GM21390 (cell line): Measurements from ENCODE around the gene MTA3.
"Not testable (repeated sequence)": the region's sequence is repeated elsewhere in the genome, so short reads cannot be mapped to it uniquely, and the experiment has no call there.

Experiments
- ATAC-seq: cut with Tn5 transposase; IDR thresholded peaks from one replicate; pipeline ENCODE4 v1.9.1; 2021; ENCODE audit not compliant: unreplicated experiment

The MTA3 gene

DNA sequence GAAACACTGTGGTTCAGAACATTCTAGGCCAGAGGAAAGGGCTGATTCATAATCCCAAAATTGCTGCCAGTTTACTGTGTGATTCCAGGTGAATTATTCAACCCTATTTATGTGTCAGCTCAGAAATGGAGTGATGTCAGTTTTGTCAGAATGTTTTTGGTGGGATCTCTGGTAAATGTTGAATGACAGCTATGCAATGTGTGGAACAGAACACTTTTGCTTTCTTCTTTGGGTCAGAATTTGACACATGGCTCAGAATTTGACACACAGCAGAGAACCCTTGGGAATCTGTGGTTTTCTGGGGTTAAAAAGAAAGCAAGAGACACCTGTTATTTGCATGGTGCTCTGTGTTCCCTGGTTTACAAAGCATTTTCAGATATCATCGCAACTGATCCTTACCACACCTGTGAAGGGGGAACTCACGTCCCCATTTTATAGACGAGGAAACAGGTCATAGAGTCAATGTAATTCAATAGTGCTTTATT, 1.6 kb upstream of the MTA3 start:
- peak; percentile 53 for ATAC-seq

DNA sequence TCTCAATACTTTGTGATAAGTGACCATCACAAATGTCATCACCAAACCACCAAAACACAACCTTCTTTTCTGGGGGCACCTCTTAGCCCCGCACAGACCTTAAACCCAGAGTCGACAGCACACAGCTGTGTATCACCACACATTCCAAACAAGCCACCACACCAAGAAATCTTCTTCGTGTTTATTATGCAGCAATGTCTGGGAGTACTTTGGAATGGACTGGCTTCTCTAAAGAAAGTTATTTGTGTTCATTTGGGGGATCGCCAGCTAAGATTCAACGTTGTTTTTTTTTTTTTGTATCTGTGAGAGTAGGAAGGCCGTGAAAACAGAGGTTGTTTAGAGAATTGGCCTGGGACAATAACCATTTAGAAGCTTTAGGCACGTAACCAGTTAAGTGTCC, 1.1 kb upstream of the MTA3 start:
- no peak for ATAC-seq

DNA sequence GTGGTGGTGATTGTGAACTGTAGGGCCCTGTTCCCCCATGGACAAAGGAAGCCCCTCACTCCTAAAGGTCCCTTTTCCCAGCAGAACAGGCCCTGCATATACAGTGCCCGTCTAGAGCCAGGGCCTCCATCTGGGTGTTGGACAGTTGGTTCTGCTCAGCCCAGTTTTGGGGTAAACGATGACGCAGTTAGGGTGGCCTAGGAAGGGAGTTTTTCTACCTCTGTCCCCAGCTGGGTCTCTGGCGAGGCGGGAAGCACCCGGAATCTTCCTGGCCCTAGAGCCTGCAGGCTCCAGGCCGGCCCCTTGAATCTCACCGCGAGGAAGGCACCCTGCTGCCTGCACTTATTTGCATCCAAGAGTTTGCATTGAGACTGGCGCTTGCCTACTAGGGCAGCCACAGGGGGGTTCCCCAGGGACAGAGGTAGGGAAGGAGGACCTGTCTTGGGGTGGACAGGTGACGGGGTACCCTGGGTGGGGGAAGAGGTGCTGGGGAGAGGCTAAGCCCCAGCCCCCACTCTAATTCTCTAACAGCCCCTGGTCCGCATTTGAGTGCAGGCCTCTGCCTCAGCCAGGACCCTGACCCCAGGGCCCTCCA, 529 bp upstream of the MTA3 start:
- ATAC-seq = peak; percentile 72

DNA sequence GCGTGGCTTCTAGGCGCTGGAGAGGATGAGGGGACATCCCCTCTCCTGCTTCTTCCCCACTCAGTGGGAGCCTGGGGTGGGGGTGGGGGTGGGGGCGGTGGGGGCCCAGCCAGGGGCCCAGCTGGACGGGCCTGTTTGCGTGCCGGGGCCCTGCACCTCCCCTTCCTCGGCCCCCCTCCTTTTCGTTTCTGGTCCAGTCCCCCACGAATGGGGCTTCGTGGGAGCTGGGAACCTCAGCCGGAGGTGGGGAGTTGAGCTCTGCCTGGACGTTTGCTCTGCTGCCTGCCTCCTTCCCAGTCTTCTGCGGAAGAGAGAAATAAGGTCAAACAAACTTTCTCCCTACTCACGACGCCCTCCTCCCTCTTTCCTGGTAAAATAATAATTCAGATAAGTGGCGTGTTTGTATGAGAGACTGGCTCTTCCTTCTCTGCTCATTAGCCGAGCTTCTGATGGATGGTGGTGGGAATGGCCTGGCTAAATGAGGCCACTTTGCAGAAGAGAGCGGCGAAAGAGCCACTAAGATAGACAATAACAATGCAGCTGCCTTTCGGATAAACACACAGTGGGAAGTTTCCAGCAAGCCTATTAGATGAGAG, 782 bp downstream of the MTA3 start:
- ATAC-seq = no peak

DNA sequence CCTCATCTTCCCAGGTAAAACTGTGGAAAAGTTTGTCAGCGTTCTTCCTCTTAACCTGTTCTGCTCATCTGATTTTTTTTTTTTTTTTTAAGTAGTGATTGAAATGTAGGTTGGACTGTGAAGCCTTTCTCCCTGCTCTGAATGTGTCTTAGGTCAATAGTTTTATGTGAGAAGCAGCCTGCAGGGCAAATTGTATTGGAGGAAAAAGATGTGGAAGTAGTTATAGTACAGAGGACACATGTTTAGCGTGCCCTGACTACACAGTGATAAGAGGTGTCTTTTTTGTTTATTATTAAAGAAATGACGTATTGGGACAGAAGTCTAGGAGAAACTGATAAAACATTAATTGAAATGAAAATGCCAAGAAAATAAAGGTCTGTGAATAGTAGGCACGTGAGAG, 1.5 kb downstream of the MTA3 start:
- ATAC-seq = no peak

DNA sequence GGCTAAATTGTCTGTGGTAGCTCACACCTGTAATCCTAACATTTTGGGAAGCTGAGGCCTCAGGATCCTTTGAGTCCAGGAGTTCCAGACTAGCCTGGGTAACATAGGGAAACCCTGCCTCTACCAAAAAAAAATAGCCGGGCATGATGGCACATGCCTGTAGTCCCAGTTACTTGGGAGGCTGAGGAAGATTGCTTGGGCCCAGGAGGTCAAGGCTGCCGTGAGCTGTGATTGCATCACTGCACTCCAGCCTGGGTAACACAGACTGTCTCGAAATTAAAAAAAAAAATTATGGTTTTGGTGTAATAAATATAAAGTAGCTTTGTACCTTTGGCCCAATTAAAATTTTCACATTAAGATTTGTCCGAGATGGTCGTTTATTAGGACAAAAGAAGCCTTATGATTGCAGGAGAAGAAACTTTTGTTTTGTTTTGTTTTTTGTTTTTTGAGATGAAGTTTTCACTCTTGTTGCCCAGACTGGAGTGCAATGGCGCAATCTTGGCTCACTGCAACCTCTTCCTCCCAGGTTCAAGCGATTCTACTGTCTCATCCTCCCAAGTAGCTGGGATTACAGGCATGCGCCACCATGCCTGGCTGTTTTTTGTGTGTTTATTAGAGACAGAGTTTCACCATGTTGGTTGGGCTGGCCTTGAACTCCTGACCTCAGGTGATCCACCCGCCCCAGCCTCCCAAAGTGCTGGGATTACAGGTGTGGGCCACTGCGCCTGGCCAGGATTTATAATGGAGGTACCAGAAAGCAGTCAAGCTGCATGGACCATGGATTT, 4.1 kb downstream of the MTA3 start:
- no peak for ATAC-seq

DNA sequence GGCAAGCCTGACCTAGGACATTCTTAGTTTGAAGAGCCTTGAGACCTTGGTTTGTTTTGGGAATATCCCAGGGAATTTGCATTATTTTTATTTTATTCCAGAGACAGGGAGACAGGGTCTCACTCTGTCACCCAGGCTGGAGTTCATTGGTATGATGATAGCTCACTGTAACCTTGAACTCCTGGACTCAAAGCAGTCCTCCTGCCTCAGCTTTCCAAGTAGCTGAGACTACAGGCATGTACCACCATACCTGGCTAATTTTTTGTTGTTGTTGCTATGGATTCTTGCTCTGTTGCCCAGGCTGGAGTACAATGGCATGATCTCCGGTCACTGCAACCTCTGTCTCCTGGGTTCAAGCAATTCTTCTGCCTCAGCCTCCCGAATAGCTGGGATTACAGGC, 4.8 kb downstream of the MTA3 start:
- ATAC-seq = no peak

DNA sequence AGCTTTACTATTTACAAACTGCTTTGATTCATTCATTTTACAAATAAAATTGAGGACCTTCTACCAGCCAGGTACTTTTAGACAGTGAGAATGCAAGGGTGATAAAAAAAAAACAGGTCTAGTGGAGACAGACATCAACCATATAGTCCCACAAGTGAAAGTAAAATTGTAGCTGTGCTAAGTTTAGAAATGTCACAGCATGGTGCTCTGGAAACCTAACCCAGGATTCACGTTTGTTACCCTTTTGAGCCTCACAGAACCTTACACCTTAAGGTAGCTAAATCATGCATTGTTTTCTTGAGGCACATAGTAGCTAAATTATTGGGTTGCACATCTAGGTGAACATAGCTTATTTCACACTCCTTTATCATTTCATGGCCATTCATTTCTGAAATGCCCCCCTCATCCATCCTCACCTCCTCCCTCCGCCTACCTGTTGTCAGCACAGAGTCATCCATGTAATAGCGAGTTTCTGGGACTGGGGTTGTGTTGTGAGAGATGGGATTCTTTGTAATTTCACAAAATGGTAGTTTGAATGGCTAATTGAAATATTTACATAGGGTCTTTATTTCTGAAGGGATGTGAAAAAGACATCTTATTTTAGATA, 7.1 kb downstream of the MTA3 start:
- ATAC-seq = no peak

DNA sequence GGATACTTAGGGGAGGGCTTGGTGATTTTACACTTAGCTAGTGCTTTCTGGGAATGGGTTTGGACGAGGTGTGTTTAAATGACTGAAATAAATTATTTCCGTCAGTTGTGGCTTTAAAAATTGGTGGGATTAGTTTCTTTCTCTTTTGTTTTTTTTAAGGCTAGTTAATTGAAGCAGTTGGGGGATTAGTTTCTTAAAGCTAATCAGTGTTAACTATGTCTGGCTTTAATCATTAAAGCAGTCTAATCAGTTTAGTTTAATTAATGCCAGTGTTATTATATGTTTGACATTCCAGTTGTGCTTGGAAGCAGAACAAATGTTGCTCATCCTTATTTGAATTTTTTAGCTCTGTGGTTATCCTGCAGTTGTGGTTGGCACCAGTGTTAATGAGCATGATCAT, 10.2 kb downstream of the MTA3 start:
- ATAC-seq = no peak

DNA sequence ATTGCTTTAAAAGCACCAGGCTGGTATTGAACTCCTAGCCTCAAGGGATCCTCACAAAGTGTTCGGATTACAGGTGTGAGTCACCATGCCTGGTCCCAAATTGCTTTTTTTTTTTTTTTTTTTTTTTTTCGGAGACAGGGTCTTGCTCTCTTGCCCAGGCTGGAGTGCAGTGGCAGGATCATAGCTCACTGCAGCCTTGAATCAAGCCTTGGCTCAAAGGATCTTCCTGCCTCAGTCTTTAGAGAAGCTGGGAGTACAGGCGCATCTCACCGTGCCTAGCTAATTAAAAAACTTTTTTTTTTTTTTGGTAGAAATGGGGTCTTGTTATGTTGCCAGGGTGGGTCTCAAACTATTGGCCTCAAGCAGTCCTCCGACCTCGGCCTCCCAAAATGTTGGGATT, 12.8 kb downstream of the MTA3 start:
- ATAC-seq = no peak

DNA sequence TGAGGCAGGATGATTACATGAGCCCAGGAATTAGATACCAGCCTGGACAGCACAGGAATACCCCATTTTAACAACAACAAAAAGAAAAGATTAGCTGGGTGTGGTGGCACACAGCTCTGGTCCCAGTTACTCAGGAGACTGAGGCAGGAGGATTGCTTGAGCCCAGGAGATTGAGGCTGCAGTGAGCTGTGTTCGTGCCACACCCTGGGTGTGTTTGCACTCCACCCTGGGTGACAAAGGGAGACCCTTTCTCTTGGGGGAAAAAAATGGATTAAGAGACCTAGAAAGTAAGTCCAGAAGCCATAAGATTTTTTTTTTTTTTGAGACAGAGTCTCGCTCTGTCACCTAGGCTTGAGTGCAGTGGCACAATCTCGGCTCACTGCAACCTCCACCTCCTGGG, 16.2 kb downstream of the MTA3 start:
- ATAC-seq = not testable (repeated sequence)

DNA sequence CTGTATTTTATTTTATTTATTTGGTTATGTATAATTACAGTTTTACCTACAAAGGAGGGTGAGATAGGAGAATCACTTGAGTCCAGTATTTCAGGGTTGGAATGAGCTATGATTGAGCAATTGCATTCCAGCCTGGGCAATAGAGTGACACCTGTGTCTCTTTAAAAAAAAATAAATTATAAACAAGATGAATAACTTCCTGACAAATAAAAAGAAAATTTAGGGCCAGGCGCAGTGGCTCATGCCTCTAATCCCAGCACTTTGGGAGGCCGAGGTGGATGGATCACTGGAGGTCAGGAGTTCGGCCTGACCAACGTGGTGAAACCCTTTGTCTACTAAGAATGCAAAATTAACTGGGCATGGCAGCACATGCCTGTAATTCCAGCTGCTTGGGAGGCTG, 17.3 kb downstream of the MTA3 start:
- ATAC-seq = no peak

DNA sequence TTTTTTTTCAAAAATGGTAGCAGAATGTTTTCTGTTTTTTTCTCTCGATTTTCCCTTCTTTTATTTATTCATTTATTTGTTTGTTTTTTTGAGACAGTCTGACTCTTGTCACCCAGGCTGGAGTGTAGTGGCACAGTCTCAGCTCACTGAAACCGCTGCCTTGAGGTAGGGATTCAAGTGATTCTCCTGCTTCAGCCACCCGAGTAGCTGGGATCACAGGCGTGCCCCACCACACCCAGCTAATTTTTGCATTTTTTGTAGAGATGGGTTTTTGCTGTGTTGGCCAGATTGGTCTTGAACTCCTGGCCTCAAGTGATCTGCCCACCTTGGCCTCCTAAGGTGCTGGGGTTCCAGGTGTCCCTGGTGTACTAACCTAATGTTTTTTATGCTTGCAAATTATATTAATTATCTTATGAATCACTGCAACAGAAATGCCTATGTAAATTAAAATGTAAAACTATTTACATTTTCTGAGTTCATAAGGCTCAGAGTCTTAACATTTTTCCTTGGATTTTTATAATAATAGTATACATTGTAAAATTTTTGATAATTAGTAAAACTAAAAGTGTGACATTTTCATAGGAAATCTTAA, 19.2 kb downstream of the MTA3 start:
- ATAC-seq = no peak

DNA sequence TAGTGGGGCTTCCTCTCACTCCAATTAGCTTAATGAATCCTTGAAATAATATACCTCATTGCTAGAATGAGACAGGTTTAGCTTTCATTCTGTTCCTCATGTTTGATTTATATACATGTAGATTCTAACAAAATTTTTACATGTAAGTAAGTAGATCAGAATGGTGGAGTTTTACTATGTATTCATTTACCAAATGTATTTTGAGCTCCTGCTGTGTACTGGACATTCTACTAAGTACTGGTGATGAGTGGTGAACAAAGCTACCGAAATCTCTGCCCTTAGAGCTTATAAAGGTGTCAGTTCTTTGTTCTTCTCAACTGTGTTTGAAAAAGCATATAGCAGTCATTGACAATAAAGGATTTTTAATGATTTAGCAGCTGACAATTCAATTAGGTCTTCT, 19.7 kb downstream of the MTA3 start:
- no peak for ATAC-seq

DNA sequence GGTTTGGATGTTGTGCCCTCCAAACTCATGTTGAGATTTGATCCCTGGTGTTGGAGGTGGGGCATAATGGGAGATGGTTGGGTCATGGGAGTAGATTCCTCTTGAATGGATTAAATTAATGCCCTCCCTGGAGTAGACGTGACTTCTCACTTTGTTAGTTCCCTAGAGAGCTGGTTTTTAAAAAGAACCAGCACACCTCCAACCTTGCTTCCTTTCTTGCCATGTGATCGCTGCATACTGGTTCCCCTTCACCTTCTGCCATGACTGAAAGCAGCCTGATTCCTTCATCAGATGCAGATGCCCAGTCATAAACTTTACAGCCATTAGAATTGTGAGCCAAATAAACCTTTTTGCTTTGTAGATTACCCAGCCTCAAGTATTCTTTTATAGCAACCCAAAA, 21.7 kb downstream of the MTA3 start:
- ATAC-seq = no peak

DNA sequence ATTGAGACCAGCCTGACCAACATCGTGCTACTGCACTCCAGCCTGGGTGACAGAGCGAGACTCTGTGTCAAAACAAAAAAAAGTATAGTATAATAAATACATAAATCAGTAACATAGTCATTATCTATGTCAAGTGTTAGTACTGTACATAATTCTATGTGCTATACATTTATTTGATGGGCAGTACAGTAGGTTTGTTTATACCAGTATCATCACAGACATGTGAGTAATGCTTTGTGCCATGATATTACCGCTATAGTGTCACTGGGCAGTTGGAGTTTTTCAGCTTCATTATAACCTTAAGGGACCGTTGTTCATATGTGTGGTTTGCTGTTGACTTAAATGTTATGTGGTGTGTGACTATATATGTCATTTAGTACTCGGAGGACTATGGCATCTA, 24.9 kb downstream of the MTA3 start:
- ATAC-seq = no peak

DNA sequence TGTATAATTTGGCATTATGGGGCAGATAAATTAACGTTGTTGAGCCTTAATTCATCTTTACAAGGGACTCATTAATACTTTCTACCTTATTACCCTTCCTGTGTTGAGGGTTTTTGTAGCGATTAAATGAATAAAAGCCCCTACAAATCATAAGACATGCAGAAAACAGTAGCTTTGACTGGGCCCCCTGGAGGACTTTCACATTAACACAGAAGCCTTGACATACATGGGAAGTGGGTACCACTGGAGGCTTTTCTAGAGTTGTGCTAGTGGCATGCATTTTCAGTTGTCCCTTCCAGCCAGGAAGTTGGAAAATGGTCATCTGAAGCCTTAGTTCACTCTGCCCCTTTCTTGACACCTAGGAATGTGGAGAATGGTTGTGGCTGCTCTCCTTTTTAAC, 30.2 kb downstream of the MTA3 start:
- no peak for ATAC-seq

DNA sequence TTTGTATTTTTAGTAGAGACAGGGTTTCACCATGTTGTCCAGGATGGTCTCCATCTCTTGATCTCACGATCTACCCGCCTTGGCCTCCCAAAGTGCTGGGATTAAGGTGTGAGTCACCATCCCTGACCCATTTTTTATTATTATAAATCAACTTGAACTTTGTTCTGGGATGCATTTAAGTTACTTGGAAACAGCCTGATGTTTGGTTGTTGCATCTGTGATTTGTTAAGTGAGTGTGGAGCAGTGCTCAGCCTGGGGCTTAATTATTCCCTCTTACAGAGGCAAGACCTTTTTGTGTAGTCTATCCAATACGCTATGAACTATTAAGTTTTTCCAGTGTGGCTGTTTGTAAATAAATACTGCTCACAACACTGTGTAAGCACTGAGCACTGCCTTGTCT, 32.6 kb downstream of the MTA3 start:
- ATAC-seq = no peak

DNA sequence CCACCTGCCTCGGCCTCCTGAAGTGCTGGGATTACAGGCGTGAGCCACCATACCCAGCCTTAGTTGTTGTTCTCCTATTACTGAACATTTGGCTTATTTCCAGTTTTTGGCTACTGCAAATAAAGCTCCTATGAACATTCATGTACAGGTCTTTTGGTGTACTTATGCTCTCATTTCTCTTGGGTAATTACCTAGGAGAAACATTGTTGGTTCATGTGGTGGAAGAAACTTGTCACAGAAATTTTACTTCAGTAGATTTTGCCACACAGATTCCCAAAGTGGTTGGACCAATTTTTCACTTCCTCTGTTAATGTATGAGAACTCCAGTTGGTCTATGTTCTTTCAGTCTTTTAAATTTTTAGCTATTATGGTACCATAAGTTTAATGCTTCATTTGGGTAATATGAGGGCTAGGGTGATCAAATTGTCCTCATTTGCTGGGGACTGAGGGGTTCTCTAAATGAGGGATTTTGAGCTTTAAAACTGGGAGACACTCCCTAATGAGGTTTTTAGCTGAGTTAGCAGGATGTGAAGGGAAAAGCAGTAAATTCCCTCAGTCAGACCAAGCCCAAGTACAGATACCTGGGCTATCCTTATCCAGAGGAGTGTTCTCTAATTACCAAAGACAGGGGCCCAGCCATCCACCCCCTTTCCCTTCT, 33.9 kb downstream of the MTA3 start:
- no peak for ATAC-seq

DNA sequence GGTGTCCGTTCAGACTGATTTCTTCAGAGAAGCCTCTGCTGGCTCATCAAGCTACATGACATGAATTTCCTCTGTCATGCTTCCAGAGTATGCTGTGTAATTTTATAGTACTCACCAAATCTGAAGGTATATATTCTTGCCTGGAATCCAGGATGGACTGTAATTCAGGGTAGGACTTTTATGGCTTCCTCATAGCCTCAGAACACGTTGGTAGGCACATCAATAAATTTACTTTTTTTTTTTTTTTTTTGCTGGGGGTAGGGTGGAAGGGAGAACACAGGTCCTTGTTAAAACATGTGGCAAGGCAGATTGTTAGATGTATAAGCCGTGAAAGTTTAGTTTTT, 34.4 kb downstream of the MTA3 start:
- no peak for ATAC-seq

DNA sequence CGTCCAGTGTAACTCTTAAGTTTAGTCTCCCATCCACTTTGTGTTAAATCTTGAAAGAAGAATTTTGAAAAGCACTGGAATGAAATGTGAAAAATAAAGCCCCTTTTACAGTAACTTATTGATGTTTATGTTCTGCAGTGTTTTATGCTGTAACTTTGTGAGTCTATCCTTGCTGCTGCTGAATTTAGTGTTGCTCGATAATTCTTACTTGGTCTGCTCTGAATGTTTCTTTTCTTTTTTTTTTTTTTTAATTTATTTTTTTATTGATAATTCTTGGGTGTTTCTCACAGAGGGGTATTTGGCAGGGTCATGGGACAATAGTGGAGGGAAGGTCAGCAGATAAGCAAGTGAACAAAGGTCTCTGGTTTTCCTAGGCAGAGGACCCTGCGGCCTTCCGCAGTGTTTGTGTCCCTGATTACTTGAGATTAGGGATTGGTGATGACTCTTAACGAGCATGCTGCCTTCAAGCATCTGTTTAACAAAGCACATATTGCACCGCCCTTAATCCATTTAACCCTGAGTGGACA, 36.0 kb downstream of the MTA3 start:
- not testable (repeated sequence) for ATAC-seq
